Effector memory CD4-positive, alpha-beta T cell (primary cell): Measurements from ENCODE around the gene SNAI3.

ENCODE experiments used
- DNase-seq, 3 donors: peaks; one replicate each; pipeline ENCODE4 v3.0.0-alpha.2; 2020
- H3K27ac ChIP-seq: 2 replicates; pipeline ENCODE4 v1.7.0; 2013; ENCODE audit warnings: mild to moderate bottlenecking, low read length, moderate library complexity; ENCODE audit not compliant: insufficient read depth, poor library complexity, severe bottlenecking
- H3K27me3 ChIP-seq: replicated peaks from 2 replicates; pipeline ENCODE4 v1.7.0; 2013; ENCODE audit warnings: mild to moderate bottlenecking, low read length; ENCODE audit not compliant: insufficient read depth, control insufficient read depth, poor library complexity, severe bottlenecking
- H3K36me3 ChIP-seq: 2 replicates; pipeline ENCODE4 v1.7.0; 2013; ENCODE audit warnings: mild to moderate bottlenecking, low read length, moderate library complexity; ENCODE audit not compliant: control insufficient read depth, insufficient read depth
- H3K4me1 ChIP-seq: 2 replicates; pipeline ENCODE4 v1.7.0; 2013; ENCODE audit warnings: low read length, mild to moderate bottlenecking; ENCODE audit not compliant: control insufficient read depth, insufficient read depth, poor library complexity, severe bottlenecking
- H3K4me3 ChIP-seq: 2 replicates; pipeline ENCODE4 v1.7.0; 2013; ENCODE audit warnings: low read length, low read depth, mild to moderate bottlenecking; ENCODE audit not compliant: insufficient read depth, poor library complexity, severe bottlenecking
- H3K9me3 ChIP-seq: 2 replicates; pipeline ENCODE4 v1.7.0; 2013; ENCODE audit warnings: mild to moderate bottlenecking, low read length, moderate library complexity; ENCODE audit not compliant: control insufficient read depth

SNAI3 gene

DNA sequence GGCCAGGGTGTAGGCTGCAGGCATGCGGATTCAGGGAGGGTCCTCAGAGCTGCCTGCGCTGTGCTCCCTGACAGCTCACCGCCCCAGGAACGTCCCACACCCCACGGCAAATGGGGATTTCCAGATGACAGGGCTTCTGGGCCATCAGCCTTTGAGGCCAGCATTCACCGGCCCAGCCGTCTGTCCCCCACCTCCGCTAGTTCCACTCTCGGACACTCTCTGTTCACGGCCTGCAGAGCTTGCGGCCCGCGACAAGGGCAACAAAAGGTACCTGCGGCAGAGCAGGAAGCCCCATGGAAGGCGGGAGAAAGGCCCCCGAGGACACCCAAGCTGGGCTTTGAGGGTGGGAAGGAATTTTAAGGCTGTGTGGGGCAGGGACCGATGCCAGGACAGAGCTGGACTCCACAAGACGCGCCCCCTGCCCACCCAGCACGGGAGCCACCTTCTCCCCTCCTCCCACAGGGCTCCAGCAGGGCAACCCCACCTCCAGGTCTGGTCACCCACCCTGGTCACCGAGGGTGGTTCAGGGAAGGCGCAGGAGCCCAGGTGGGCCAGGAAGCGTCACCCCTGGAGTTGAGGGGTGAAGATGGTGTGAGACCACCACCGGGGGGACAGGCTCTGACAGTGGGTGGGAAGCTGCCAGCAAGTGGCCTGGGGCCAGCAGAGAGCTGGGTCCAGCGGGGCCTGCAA is 29.9 kb downstream of the SNAI3 start:
- Histone ChIP-seq H3K27ac (no peak overlapping the region), H3K4me1 (peaks cover 6% of the 10 kb centered on the region), H3K36me3 (peaks cover 5% of the 10 kb centered on the region), H3K9me3 (no peaks in the 10 kb centered on the region), H3K4me3 (no peak overlapping the region), H3K27me3 (no peaks in the 10 kb centered on the region)
- DNase-seq = no peak

DNA sequence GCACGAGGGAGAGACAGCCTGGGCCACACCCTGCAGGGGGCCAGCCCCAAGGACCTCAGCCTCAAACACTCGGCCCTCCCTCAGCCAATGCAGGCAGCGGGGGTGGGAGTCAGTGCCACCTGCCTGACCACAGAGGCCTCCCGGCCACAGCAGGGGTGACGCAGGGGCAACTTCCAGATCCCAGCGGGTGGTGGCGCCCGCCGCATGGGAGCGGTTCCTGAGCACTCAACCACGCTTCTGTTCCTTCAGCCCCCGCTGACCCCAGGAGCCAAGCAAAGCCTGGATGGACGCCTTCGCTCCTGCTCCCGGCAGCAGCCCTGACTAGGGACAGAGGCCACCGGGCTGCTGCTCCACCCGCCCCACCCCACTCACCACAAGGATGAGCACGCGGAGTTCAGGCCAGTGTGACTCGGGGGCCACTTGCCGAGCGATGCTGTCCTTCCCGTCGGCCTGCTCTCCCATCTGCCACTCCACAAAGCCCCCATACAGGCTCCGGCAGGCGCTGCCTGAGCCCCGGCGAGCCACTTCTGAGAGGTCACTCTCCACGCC is 30.5 kb downstream of the SNAI3 start:
- H3K27ac ChIP-seq = no peak overlapping the region
- H3K9me3 ChIP-seq = no peaks in the 10 kb centered on the region
- peaks cover 5% of the 10 kb centered on the region for H3K36me3 ChIP-seq
- no peak for DNase-seq
- H3K27me3 ChIP-seq = no peaks in the 10 kb centered on the region
- H3K4me3 ChIP-seq = no peak overlapping the region
- H3K4me1 ChIP-seq = peaks cover 10% of the 10 kb centered on the region

DNA sequence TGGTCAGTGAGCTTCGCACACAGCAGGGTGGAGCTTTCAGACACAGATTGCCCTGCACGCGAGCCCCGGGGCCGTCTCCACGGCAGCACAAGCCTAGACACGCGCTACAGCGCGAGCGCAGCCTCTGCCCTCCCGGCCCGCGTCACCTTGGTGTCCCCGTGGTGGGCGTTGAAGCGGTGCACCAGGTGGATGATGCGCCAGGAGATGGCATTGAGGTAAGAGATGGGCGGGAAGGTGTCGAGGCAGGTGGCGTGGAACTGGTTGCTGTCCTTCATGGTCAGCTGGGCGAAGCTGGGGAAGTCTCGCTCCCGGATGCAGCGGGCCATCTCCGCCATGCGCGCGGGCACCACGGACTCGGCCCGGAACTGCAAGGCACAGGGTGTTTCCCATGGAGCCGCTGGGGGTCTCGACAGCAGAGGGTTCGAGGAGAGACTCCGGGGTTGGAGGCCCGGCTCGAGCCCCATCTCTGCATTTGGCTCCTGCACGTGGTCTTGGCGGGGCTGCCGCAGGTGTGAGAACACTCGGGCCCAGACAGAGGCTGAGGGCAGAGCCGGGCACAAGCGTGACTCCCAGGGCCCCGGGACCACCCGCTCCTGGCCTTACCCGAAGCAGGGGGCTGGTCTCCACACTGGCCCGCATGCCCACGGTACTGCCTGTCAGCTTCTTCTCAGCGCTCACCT is 31.1 kb downstream of the SNAI3 start:
- Histone ChIP-seq H3K4me3 (no peak overlapping the region), H3K27ac (no peak overlapping the region), H3K27me3 (no peaks in the 10 kb centered on the region), H3K4me1 (peaks cover 11% of the 10 kb centered on the region), H3K9me3 (no peaks in the 10 kb centered on the region), H3K36me3 (peaks cover 5% of the 10 kb centered on the region)
- DNase-seq = no peak

DNA sequence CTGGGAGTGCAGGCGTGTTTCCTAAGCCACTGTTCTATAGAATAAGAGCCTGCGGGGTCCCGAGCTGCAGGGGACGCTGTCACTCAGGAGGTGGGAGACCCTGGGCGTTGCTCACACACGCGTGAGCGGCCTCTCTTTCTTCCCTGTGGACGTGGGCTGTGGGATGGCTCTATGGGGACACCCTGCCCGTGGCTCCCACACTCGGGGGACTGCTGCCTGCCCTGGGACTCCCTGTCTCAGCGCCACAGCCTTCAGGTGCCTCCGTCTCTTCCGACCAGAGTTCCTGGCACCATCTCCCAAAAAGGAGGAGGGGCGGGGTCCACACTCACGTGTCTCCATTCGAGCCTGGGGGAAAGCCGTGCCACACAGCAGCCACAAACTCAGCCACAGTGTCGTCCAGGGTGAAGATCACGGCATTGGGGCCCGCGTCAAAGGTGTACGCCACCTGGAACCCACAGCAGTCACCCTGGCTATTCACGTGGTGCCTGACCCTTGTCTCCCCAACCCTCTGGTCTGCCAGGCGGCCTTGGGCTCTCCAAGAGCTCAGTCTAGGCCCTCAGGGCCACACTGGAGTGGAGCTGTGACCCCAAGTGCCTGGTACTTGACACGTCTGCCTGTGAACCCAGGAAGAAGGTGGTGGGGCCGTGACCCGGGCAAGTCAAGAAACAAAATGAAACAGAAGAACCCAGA is 31.8 kb downstream of the SNAI3 start:
- H3K27me3 ChIP-seq = no peaks in the 10 kb centered on the region
- H3K4me1 ChIP-seq = peaks cover 18% of the 10 kb centered on the region
- no peak for DNase-seq
- no peaks in the 10 kb centered on the region for H3K9me3 ChIP-seq
- H3K4me3 ChIP-seq = no peak overlapping the region
- H3K36me3 ChIP-seq = peaks cover 10% of the 10 kb centered on the region
- H3K27ac ChIP-seq = no peak overlapping the region

DNA sequence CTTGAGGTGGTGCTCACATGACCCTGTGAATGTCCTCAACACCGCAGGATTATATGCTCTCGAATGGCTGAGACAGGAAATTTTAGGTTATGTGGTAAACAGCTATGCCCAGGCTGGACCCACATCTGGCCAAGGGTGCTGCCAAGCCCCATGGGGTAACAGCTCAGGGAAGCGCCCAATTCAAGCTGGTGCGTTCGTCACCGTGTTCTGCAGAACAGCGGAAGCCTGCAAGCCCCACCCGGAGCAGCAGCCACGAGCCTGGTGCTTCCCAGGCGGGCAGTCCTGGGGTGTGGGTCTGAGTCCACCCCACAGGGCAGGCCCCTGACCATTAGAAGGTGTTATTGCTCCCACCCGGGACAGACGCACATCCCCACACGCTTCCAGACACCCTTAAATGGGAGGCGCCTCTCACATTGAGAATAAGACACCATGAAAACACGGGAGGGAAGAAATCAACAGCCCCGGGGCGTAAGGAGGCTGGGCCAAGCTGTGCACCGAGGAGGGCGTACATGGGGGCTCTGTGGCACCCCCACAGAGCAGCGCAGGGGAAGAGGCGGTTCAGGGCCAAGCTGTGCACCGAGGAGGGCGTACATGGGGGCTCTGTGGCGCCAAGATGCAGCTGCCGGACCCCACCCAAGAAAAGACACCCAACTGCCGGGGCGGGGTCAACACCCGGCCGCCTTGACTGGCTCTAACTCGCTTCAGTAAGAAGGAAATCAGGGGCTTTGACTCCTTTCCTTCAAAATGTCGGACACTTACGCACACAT is 32.5 kb downstream of the SNAI3 start:
- no peaks in the 10 kb centered on the region for H3K9me3 ChIP-seq
- peaks cover 23% of the 10 kb centered on the region for H3K4me1 ChIP-seq
- no peak overlapping the region for H3K4me3 ChIP-seq
- H3K27ac ChIP-seq = no peak overlapping the region
- H3K27me3 ChIP-seq = no peaks in the 10 kb centered on the region
- H3K36me3 ChIP-seq = peaks cover 16% of the 10 kb centered on the region
- DNase-seq = no peak

DNA sequence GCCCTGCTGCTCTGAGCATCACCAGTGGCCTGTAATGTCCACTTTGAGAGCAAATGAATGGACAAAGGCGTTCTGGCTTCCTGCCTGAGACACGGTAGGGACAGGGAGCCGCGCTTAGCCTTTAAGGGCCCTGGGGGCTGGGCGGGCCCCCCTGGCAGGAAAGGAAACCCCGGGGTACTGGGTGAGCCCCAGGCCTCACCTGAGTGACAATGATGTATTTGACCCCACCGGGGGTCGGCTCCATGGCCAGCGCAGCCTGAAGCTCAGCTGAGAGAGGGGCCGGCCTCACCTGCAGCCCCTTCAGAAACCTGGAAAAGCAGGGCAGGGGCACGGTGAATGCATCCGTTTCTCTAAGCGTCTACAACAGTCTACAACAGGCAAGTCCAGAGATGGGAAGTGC is 33.2 kb downstream of the SNAI3 start:
- DNase-seq = no peak
- peaks cover 16% of the 10 kb centered on the region for H3K36me3 ChIP-seq
- H3K27me3 ChIP-seq = no peaks in the 10 kb centered on the region
- H3K4me1 ChIP-seq = peaks cover 23% of the 10 kb centered on the region
- H3K9me3 ChIP-seq = no peaks in the 10 kb centered on the region
- no peak overlapping the region for H3K27ac ChIP-seq
- H3K4me3 ChIP-seq = no peak overlapping the region

DNA sequence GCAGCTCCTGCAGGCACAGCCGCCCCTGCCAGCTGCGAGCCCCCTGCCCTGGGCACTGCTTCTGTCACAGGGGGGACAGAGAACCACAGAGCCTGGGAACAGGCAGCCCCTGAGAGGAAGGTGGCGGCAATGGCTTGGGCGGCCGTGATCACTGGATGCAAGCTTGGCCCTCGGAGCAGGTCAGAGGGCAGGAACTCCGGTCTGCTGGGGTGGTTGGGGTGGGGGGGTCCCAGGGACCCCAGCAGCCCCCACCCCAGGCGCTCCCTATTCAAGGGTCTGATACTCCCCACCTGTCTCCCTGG is 33.6 kb downstream of the SNAI3 start:
- DNase-seq = no peak
- Histone ChIP-seq H3K36me3 (peaks cover 16% of the 10 kb centered on the region), H3K4me1 (peaks cover 23% of the 10 kb centered on the region), H3K9me3 (no peaks in the 10 kb centered on the region), H3K27ac (no peak overlapping the region), H3K4me3 (no peak overlapping the region), H3K27me3 (no peaks in the 10 kb centered on the region)

DNA sequence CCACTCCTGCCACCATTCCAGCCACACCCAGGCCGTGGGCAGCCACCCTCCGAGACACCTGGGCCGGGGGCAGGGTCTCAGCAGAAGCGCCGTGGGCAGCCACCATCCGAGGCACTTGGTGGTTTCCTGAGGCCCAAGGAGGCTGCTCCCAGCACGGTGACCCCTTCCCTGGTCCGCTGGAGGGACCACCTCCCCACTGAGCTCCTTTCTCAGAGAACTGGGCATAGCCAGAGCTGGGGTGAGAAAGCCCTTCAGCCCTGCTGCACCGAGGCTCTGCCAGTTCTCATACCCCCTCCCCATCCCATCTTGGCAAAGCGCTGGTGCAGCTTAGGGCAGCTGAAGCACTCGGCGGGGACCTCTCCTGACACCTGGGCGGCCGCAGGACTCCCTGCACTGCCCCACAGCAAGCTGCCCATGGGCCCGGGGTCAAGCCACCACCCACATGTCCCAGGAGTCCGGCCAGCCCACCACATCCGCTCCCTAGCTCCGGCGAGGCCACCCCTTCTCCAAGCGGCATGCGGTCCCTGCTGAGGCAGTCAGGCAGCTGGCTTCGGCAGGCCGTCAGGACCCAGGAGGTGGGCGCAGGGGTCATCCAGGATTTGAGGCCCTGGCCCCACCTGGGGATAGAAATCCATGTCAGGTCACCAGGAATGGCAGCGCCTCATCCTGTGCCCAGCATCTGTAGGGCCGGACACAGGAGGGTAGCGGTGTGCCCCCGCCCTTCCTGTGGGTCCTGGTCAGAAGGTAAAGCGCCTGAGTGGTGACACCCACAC is 34.1 kb downstream of the SNAI3 start:
- Histone ChIP-seq H3K4me1 (peaks cover 23% of the 10 kb centered on the region), H3K27ac (peak overlapping the region; percentile 92), H3K36me3 (peaks cover 16% of the 10 kb centered on the region), H3K27me3 (no peaks in the 10 kb centered on the region), H3K4me3 (no peak overlapping the region), H3K9me3 (no peaks in the 10 kb centered on the region)
- no peak for DNase-seq

DNA sequence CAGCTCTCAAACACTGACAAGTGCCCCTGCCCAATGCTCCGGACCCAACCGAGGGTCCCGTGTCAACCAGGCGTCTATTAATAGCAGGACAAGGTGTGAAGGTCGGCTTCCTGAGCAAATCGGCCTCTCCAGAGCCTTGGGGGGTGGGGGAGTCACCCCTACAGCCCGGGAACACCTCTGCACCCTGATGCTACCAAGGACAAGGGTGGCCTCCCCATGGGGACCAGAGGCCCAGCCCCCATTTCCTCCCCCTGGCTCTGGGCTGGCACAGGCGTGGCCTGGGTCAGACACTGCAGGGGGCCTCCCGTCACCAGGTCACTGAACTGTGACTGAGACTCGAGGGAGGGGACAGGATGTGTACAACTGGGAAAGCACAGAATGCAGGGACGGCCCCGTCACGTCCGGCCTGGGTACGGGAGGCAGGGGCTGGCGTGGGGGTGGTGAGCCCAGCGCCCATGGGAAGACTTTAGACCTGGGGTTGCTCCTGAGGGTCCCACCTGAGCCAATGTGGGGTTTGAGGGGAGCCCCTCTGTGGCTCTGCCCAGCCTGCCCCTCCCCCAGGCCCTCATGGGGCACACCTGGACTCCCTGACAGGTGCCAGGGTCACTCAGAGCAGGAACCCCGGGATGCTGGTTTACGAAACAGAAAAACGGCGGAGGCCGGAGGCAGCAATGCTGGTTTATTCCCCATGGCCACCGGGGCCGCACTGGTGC is 34.9 kb downstream of the SNAI3 start:
- Histone ChIP-seq H3K27me3 (no peaks in the 10 kb centered on the region), H3K4me3 (peak overlapping the region; percentile 92), H3K9me3 (no peaks in the 10 kb centered on the region), H3K36me3 (peaks cover 16% of the 10 kb centered on the region), H3K27ac (peak overlapping the region; percentile 92), H3K4me1 (peaks cover 23% of the 10 kb centered on the region)
- DNase-seq = peak; percentile 62 to 77 (median 70)
